HG02763 (cell line): ENCODE measurements around the gene CYTH3.
"Not testable (repeated sequence)": the region's sequence is repeated elsewhere in the genome, so short reads cannot be mapped to it uniquely, and the experiment has no call there.

ENCODE experiments used
- ATAC-seq: cut with Tn5 transposase; IDR thresholded peaks from one replicate; pipeline ENCODE4 v1.9.1; 2021; ENCODE audit warnings: mild to moderate bottlenecking, moderate library complexity; ENCODE audit not compliant: unreplicated experiment

Gene CYTH3

DNA sequence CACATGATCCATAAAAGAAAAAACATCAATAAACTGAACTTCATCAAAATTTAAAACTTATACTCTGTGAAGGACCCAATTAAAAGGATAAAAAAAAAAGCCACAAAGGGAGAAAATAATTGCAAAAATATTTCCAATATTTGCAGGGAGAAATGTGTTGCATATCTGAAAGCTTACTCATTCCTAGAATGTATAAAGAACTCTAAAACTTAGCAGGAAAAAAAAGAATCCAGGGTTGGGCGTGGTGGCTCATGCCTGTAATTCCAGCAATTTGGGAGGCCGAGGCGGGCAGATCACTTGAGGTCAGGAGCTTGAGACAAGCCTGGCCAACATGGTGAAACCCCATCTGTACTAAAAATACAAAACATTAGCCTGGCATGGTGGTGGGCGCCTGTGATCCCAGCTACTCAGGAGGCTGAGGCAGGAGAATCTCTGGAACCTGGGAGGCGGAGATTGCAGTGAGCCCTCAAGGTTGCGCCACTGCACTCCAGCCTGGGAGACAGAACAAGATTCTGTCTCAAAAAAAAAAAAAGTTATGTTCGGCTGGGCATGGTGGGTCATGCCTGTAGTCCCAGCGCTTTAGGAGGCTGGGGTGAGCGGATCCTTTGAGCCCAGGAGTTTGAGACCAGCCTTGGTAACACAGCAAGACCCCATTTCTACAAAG lies 11.1 kb upstream of the CYTH3 start:
- ATAC-seq, result not testable (repeated sequence)

DNA sequence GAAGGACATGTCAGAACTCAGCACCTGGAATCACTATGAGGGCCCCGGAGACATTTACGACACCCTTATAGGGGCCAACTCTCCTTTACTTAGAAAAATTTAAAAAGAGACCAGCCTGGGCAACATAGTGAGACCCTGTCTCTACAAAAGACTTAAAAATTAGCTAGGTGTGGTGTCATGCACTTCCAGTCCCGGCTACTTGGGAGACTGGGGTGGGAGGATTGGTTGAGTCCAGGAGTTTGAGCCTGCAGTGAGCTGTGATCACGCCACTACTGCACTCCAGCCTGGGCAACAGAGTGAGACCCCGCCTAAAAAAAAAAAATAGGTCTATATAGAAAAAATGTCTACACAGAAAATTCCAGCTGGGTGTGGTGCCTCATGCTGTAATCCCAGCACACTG lies 7.5 kb upstream of the CYTH3 start:
- ATAC-seq, result no peak

DNA sequence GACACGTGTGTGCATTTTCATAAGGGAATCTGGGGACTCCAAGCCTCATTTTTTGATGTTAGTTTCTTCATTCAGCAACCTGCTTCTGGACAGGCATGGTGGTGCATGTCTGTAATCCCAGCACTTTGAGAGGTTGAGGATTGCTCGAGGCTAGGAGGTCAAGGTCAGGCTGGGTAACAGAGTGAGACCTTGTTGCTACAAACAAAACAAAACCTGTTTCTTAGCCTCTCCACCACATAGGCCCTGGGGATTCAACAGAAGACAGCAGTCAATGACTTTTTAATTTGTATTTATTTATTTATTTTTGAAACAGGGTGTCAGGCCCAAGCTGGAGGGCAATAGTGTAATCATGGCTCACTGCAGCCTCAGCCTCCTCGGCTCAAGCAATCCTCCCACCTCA lies 6.9 kb upstream of the CYTH3 start:
- ATAC-seq, result no peak

DNA sequence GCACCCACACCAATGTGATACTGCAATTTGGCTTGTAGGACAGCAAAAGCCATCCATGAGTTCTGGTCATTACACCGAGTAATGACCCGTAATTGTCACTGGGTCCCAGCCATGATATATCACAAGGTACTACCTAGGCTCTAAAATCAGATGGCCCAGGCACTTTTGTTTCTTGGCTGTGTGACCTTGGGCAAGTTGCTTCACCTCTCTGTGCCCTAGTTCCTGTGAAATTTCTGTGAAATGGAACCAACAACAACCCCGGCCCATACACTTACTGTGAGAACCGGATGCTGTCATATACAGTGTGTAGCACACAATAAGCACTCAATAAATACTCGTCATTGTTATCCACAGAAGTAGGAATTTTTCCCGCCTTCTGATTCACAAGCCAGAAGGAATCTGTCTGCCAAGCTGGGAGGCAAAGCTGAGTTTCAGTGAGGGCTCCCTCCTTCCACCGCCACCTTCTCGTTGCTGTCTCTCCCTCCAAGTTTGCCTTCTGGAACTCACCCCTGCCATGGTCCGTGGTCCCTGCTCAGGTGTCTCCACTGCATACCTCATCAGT lies 6.4 kb upstream of the CYTH3 start:
- ATAC-seq, result no peak

DNA sequence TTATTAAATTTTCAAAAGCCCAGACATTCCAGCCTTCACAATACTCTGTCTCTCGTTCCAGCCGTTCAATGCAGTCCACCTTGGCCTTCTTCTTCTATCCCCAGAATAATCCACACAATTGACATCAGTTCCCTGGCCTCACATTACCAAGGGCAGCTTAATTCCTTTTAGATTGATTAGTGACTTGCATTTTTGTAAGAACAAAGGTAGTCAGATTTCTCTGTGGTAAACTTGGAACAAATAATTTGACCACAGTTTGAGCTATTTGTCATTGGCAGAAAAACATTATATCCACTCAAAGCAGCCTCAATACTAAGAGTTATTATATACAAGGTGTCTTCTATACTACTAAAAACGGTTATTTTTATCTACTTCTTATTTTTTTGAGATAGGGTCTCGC lies 5.1 kb upstream of the CYTH3 start:
- no peak for ATAC-seq

DNA sequence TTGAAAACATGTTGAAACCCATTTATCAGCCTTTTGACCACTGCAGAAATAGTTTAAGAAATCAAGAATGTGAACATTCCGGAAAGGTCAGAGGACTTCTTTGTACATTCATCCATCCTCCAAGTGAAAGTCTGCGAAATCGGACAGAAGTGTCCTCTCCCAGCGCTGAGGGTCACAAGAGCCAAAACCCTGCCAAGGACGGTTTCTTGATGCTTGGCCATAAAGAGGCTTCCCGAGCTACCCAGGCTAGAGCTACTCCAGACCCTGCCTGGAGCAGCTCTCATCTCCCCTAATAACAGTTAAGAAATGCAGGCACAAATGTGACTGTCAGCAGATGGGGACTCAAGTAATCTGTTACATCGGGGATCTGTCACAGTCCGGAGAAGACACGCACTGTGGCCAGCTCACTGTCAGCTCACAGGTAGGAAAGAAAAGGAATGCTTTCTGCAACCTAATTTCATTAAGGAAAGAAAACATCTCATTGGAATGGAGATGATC lies 4.5 kb upstream of the CYTH3 start:
- ATAC-seq, result no peak

DNA sequence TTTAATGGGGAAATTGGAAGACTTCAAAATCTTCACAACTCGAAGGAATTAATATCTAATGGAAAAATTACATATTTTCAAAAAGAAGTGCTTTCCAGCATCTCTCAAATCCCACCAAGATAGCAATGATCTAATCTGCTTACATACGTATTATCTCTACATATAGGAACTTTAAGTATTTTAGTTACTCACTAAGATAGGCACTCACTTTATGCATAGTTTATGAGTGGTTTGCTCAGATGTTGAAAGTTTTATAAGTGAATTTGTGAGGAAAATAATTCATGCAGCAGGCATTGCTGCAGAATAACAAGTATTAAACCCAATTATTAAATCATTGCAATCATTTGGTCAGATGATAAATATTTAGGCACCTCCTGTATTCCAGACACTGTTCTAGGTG lies 2.3 kb upstream of the CYTH3 start:
- no peak for ATAC-seq

DNA sequence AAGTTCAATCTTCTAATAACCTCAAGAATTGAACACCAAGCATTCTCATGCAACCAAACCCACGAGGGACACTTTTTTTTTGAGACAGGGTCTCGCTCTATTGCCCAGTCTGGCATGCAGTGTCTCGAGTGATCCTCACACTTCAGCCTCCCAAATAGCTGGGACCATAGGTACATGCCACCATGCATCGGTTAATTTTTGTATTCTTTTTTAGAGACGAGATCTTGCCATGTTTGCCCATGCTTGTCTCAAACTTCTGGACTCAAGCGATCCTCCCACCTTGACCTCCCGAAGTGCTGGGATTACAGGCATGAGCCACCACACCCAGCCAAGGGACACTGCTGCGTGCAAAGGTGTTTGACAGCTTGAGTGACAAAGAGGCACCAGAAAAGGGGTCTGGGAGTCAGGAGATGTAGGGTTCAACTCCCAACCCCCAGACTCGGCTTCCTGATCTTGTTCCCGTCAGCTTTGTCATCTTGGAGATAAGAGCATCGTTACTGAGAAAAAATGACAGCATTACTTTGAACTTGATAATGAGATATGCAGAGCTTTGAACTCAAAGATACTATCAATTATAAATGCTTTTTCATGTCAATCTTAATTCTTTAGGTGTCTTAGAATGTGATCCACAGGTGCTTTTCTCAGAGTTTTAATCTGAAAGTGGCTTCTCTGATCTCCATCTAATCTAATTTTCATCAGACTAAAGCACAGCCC lies 1.6 kb upstream of the CYTH3 start:
- no peak for ATAC-seq

DNA sequence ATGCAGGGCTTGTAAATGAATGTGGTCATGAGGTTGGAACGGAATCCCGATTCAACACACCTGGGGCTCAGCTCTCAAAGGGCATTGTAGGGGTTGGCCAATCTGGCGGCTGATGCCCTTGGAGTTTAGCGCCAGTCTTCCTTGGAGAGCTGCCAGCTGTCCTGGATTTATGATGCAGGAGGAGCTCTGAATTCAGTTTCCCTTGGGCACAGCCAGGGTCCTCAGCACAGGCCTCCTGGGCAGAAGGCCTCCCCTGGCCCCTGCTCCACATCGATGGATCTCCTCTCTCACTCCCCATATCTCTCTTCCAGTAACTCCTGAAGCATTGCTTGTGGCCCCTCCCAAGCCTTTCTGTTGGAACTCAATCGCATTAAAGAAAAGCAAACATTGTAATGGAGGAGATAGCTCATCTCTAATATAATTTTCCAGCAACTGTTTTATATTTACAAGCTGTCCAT lies 985 bp upstream of the CYTH3 start:
- ATAC-seq, result no peak

DNA sequence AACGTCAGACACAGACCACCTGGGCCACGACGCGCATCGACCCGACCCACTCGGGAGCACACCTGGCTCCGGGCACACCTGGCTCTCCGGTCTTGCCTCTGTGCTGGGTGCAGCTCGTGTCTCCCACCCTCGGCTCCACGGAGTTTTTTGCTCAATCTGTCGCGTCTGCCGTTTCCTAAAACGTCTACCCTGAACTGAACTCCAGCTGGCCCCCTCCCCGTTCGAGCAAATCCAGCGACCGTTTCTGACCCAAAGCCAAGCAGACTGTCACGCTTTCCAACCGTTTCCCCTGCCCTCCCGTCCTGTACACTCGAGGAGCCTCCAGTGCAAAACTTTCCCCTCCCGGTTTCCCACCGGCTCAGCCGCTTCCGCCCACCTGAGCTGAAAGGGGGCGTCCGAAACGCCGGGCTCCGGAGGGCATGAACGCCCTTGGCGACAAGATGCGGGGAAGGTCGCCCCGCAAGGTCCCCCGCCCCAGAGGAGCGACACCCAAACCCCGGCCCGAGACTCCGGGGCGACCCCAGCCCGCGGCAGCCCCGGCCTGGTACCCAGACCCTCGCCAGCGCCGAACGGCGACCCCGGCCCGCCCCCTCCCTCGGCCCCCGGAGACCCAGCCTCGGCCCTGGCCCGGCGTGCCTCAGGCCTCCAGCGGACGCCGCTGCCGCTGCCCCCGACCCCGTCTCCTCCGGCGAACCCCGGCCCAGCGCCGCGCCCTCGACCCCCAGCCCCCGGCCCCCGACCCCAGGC lies 557 bp downstream of the CYTH3 start:
- peak; percentile 14 for ATAC-seq

DNA sequence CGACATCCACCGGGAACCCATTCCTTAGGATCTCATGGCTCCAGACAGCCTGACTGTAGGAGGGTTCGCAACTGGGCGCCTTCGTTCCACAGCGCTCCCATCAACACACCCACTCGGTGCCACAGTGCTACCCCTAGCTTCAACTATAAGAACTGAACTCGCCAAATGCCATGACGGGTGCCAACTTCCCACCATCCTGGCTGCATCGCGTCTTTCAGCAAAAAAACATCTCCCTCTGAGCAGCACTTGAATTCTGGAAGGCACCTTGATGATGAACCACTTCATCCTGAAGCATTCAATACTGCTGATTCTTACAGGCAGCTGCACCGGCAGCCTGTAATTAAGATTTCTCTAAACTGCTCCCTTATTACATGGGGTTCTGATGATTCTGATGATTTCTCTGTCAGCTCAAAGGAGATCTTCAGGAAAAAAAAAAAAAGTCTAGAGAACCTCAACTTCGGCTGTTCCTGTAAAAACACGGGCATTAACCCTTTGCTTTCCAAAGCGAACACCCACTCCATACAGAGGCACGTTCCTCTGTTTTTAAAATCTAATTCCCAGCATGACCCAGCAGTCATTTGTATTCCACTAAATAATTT lies 1.3 kb downstream of the CYTH3 start:
- ATAC-seq, result no peak

DNA sequence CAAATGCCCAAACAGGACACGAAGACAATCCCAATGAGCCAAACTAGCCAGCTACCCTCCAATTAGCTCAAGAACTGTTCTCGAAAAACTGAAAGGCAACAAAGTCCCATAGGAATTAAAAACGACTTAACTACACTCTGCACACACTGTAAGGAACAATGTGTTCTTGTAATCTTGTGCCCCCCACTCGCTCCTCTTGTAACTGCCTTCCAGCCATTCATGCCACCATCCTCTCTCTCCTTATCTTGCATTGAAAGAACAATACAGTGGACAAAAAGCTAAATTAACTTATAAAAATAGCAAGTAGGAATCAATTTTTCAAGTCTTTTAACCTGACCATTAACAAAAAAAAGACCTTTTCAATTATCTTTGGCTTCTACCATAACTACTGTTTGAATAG lies 2.9 kb downstream of the CYTH3 start:
- ATAC-seq, result no peak

DNA sequence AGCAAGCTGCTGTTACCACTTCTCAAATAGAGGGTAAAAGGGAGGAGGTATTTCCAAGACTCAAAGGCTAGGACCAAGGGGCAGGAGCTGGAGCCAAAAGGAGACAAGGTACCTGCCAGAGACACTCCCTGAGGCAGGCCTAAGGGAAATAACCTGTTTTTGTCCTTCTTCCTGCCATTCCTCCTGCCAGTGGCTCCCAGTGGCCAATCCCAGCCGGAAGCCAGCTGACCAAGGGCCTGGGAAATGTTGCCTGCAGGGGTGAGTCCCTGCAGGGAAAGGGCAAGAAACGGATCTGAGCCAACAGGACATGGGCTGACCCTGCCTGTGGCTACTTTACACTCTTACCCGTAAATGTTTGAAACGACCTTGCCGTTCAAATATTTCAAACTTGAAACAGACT lies 3.5 kb downstream of the CYTH3 start:
- ATAC-seq, result no peak

DNA sequence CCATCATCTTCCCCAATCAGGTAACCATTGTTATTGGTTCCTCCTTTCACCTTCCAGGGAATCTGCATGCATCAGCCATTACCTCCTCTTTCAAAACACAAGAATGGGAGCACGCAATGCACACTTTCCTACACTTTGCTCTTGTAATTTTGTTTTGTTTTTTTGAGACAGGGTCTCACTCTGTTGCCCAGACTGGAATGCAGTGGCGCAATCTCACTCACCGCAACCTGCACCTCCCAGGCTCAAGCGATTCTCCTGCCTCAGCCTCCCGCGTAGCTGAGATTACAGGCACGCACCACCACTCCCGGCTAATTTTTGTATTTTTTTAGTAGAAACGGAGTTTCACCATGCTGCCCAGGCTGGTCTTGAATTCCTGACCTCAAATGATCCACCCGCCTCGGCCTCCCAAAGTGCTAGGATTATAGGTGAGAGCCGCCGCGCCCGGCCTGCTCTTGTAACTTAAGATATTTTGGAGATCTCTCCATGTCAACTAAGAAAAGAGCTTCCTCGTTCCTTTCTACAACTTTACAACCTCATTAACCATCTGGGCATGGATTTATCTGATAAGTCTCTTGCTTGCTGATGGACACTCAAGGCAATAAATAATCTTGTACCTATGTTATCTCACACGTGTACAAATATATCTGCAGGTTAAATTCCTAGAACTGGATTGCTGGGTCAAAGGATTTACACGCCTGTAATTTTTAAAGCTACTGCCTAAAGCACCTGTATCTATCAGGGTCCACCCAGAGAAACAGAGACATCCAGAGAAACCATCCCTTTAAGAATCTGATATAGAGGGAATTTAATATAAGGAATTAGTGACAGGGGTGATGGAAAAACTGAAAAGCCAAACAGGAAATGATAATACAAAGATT lies 4.2 kb downstream of the CYTH3 start:
- no peak for ATAC-seq

DNA sequence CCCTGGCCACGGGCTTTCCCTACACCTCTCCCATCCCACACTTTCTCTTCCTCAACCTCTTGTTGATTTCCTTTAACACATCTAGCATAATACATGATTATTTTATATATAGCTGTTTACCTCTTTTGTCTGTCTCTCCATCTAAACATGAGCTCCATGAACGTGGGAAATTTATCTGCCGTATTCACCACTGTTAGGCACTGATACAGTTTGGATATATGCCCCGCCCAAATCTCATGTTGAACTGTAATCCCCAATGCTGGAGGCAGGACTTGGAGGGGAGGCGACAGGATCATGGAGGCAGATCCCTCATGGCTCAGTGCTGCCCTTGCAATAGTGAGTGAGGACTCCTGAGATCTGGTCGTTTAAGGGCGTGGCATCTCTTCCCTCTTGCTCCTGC lies 5.7 kb downstream of the CYTH3 start:
- ATAC-seq, result no peak

DNA sequence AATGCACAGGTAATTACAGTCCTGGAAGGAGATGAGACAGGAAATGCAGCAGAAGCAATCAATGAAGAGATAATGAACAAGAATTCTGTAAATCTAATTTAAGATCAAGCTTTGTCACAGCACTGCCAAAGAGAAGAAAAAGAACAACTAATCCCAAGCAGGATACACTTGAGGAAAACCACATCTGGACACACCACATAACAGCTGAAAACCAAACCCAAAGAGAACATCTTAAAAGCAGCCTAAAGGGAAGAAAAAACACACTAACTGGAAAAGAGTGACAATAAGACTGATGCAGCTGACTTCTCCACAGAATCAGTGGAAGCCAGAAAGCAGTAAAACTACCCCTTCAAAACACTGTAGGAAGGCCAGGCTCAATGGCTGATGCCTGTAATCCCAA lies 10.2 kb downstream of the CYTH3 start:
- ATAC-seq, result no peak

DNA sequence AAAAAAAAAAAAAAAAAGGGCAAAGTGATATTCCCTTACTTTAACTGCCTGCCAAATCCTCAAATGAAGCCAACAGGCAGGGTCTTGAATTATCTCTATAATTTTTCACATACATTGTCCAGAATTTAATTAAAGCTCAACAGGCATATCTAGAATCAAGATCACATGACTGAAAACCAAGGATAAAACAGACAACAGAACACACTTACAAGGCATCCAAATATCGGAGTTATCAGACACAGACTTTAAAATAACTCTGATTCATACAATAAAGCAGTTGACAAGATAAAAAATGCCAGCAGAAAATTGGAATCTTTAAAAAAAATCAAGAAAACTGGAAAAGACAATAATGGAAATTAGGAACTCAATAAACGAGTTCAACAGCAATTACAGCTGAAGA lies 10.7 kb downstream of the CYTH3 start:
- no peak for ATAC-seq

DNA sequence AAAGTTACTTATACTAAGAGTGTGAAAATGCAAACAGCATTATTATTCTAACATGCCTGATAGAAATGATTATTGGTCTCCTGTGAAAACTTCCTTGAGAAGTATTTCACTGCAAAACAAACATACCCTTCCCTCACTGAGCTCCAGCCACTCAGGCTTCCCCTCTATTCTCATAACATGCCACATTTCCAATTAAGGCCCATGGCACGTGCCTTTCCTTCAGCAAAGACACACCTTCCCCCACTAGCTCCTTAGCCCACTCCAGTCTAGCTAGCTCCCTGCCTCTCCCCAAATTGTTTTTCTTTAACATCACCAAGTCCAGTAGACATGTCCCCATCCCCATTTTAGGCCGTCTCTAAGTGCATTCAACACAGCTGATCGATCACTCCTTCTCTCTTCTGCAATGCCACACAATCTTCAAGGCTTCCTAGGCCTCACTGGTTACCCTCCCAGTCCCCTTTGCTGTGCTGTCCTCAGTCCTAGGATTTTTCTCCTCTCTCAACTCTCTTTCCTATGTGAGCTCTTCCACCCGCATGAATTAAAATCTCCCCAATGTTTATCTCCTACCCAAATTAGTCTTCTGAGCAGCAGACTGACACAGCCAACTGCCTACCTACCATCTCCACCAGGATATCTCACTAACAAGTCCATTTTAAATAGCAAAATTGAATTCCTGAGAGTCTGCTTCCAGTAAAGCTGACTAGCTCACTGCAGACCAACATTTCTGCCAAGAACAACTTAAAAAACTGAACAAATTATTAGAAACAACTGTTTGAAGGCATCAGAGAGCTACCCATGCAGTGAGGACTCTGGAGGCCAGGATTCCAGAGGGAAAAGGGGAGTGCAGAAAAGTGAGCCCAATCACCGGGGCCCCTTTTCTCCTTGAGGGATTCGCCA lies 11.9 kb downstream of the CYTH3 start:
- no peak for ATAC-seq

DNA sequence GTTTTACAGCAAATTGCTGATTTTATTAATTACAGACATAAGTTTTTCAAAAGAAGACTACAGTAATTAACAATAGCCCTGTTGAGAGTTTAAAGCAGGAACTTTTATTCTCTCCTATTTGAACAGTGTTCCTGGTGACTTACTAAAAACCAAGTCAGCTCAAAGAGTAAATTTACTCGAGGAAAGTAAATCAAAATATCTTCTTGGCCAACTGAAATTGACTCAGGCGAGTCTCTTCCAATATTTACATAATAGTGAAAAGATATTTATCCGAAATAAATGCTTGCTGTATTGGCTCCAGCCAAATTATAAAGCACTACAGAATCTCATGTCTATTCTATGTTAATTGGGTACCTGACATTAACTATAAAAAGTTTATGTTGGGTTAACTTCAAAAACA lies 13.2 kb downstream of the CYTH3 start:
- no peak for ATAC-seq
